Measurements from ENCODE around the gene NTF4.
"Not testable (repeated sequence)": the region's sequence is repeated elsewhere in the genome, so short reads cannot be mapped to it uniquely, and the experiment has no call there.

NTF4 gene

GRCh38 chr19:49020931-49021895 lies 43.4 kb downstream of the NTF4 start:
- DNase-seq (ENCODE audit: low spot score): no peak

GRCh38 chr19:49020342-49020741 lies 44.3 kb downstream of the NTF4 start:
- DNase-seq (ENCODE audit: low spot score): no peak

GRCh38 chr19:49019242-49019932 lies 45.2 kb downstream of the NTF4 start:
- no peak for DNase-seq (ENCODE audit: low spot score)

- not testable (repeated sequence) for DNase-seq (ENCODE audit: low spot score)
Measured at GRCh38 chr19:49018388-49019241, 46.0 kb downstream of the NTF4 start.

- DNase-seq (ENCODE audit: low spot score): no peak
Measured at GRCh38 chr19:49017666-49018351, 46.8 kb downstream of the NTF4 start.

GRCh38 chr19:49017041-49017665 lies 47.5 kb downstream of the NTF4 start, which contains the start of gene LHB:
Gene LHB (minus strand): TSS chr19:49017091. CDS start chr19:49017081, 10 bp downstream.
- no peak for DNase-seq (ENCODE audit: low spot score)

- DNase-seq (ENCODE audit: low spot score): no peak
Measured at GRCh38 chr19:49016067-49016839, 48.4 kb downstream of the NTF4 start.

GRCh38 chr19:49014870-49015255 lies 49.8 kb downstream of the NTF4 start:
- DNase-seq (ENCODE audit: low spot score): no peak

GRCh38 chr19:49014123-49014869 lies 50.3 kb downstream of the NTF4 start:
- no peak for DNase-seq (ENCODE audit: low spot score)

GRCh38 chr19:49011194-49011593 lies 53.4 kb downstream of the NTF4 start:
- DNase-seq (ENCODE audit: low spot score): no peak

All from hematopoietic multipotent progenitor cell treated with erythropoietin and hydrocortisone succinate and interleukin-3 and kit ligand, for 17 days (in vitro differentiated cells).